ENCODE data around the gene CDH4.

CDH4 gene

DNA sequence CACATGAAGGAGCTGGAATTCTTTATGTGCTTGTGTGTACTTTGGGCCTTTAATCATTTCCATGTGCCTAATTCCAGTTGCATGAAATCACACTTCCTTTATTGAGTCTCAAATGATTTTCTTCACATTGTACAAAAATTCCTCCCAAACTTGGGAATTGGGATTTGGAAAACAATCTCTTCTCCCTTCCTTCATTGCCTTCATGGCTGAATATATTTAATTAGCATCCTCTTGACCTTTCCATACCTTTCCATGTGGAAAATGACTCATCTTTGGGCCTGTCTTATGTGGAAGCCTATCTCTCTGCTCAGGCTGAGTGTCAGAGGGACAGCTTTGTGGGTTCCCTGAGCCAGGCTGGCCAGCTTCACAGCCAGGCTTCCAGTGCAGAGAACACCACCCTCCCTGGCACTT lies 33.0 kb upstream of the CDH4 start:
- no peaks in the 10 kb centered on the region for H3K9me2 ChIP-seq (replicated peaks; ENCODE audit: insufficient read depth, low read length)
- no peak overlapping the region for H3K4me3 ChIP-seq (ENCODE audit: insufficient read depth, low read length, poor library complexity, severe bottlenecking)
- no peaks in the 10 kb centered on the region for H3K27me3 ChIP-seq (ENCODE audit: low read length)
- H3K9ac ChIP-seq (ENCODE audit: low read length) = no peak overlapping the region
- H3K36me3 ChIP-seq (ENCODE audit: low read length) = no peaks in the 10 kb centered on the region
- H2AFZ ChIP-seq (ENCODE audit: low read depth, low read length, severe bottlenecking) = no peak overlapping the region
- no peak overlapping the region for H3K4me2 ChIP-seq (ENCODE audit: low read depth, low read length, poor library complexity, severe bottlenecking)
- H3K9me3 ChIP-seq (ENCODE audit: insufficient read depth, low read length) = peaks cover 3% of the 10 kb centered on the region; the same call in 1 of the 2 replicates
- no peaks in the 10 kb centered on the region for H4K20me1 ChIP-seq (ENCODE audit: low read depth, low read length)
- no peak overlapping the region for H3K27ac ChIP-seq (ENCODE audit: low read depth, low read length)
- H3F3A ChIP-seq (ENCODE audit: insufficient read depth) = no peaks in the 10 kb centered on the region
- TF ChIP-seq EZH2phosphoT487 (conservative IDR thresholded peaks at IDR 0.05; ENCODE audit: low read length) = no peak
- TF ChIP-seq, protein P1, sequence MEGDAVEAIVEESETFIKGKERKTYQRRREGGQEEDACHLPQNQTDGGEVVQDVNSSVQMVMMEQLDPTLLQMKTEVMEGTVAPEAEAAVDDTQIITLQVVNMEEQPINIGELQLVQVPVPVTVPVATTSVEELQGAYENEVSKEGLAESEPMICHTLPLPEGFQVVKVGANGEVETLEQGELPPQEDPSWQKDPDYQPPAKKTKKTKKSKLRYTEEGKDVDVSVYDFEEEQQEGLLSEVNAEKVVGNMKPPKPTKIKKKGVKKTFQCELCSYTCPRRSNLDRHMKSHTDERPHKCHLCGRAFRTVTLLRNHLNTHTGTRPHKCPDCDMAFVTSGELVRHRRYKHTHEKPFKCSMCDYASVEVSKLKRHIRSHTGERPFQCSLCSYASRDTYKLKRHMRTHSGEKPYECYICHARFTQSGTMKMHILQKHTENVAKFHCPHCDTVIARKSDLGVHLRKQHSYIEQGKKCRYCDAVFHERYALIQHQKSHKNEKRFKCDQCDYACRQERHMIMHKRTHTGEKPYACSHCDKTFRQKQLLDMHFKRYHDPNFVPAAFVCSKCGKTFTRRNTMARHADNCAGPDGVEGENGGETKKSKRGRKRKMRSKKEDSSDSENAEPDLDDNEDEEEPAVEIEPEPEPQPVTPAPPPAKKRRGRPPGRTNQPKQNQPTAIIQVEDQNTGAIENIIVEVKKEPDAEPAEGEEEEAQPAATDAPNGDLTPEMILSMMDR (IDR thresholded peaks at IDR 0.05; ENCODE audit: insufficient read depth, low read length, poor library complexity, severe bottlenecking) = no peak
- no peaks in the 10 kb centered on the region for H3K79me2 ChIP-seq (ENCODE audit: insufficient read depth, low read length)

DNA sequence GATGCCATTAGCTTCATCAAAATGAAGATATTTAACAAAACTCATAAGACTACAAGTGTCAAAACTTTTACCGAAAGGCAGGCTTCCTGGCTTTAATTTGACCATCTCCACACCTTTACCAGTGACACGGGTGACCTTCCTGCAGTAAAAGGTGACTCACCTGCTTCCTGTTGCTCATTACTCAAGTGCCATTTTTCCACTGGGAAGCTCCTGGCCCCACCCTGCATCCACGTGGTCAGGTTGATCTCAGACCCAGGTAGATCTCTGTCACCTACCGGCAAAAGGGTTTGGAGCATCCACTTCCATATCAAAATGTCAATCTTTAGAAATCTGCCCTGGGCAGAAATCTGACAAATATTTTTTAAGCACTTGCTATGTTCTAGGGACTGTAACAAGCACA lies 31.9 kb upstream of the CDH4 start:
- TF ChIP-seq, protein P1 (IDR thresholded peaks at IDR 0.05; ENCODE audit: insufficient read depth, low read length, poor library complexity, severe bottlenecking) = no peak
- no peak for TF ChIP-seq EZH2phosphoT487 (conservative IDR thresholded peaks at IDR 0.05; ENCODE audit: low read length)

DNA sequence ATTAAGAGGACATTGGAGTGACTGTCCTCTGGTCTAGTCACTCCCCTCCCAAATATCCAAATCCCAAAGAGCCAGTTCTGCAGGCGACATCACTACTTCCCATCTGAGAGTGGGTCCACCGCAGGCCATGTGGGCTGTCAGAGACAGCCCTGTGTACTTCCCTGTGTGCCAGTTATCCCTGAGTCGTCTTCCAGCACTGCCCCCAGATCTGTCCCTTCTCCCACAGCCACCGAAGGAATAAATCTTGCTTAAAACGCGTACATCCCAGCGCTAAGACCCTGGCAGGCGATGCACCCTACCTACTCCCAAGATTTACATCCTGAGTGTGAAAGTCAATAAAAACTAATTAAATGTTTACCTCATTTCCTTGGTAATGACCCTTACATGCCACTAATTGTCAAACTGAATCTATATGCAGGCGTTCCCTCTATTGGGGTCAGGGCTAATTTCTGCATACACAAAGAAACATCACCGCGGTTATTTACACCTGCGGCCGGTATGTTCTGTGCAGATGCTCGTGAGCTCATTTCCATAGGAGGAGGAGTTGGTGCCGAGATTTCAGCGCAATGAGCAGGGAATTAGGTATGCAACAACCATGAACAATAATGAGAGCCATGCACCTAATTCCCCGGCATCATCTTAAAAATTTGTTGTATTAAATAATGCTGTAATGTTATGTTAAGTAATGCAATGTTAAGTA lies 31.3 kb upstream of the CDH4 start:
- Histone ChIP-seq H3K27me3 (ENCODE audit: low read length) (no peaks in the 10 kb centered on the region), H4K20me1 (ENCODE audit: low read depth, low read length) (no peaks in the 10 kb centered on the region), H3K36me3 (ENCODE audit: low read length) (no peaks in the 10 kb centered on the region), H3K4me2 (ENCODE audit: low read depth, low read length, poor library complexity, severe bottlenecking) (no peak overlapping the region), H2AFZ (ENCODE audit: low read depth, low read length, severe bottlenecking) (no peak overlapping the region), H3K27ac (ENCODE audit: low read depth, low read length) (no peak overlapping the region), H3K4me3 (ENCODE audit: insufficient read depth, low read length, poor library complexity, severe bottlenecking) (no peak overlapping the region), H3K9ac (ENCODE audit: low read length) (no peak overlapping the region), H3K9me2 (replicated peaks; ENCODE audit: insufficient read depth, low read length) (no peaks in the 10 kb centered on the region), H3F3A (ENCODE audit: insufficient read depth) (no peaks in the 10 kb centered on the region), H3K79me2 (ENCODE audit: insufficient read depth, low read length) (no peaks in the 10 kb centered on the region), H3K9me3 (ENCODE audit: insufficient read depth, low read length) (peaks cover 3% of the 10 kb centered on the region; the same call in 1 of the 2 replicates)
- no peak for TF ChIP-seq EZH2phosphoT487 (conservative IDR thresholded peaks at IDR 0.05; ENCODE audit: low read length)
- TF ChIP-seq, protein P1 (IDR thresholded peaks at IDR 0.05; ENCODE audit: insufficient read depth, low read length, poor library complexity, severe bottlenecking) = no peak

More for the DNA sequence above, 31.9 kb upstream of the CDH4 start:
- H3K9ac ChIP-seq (ENCODE audit: low read length) = no peak overlapping the region
- H3K4me2 ChIP-seq (ENCODE audit: low read depth, low read length, poor library complexity, severe bottlenecking) = no peak overlapping the region
- no peak overlapping the region for H2AFZ ChIP-seq (ENCODE audit: low read depth, low read length, severe bottlenecking)
- H3K9me2 ChIP-seq (replicated peaks; ENCODE audit: insufficient read depth, low read length) = no peaks in the 10 kb centered on the region
- no peak overlapping the region for H3K27ac ChIP-seq (ENCODE audit: low read depth, low read length)
- H3K36me3 ChIP-seq (ENCODE audit: low read length) = no peaks in the 10 kb centered on the region
- H4K20me1 ChIP-seq (ENCODE audit: low read depth, low read length) = no peaks in the 10 kb centered on the region
- no peak overlapping the region for H3K4me3 ChIP-seq (ENCODE audit: insufficient read depth, low read length, poor library complexity, severe bottlenecking)
- no peaks in the 10 kb centered on the region for H3K27me3 ChIP-seq (ENCODE audit: low read length)
- no peaks in the 10 kb centered on the region for H3F3A ChIP-seq (ENCODE audit: insufficient read depth)
- H3K79me2 ChIP-seq (ENCODE audit: insufficient read depth, low read length) = no peaks in the 10 kb centered on the region
- peaks cover 3% of the 10 kb centered on the region; the same call in 1 of the 2 replicates for H3K9me3 ChIP-seq (ENCODE audit: insufficient read depth, low read length)
